SK-N-SH (cell line): Measurements from ENCODE around the gene ZCCHC3. TPM values are rescaled to one million over a fixed set of nuclear protein-coding genes. Genes with fewer than 3 reads are reported as not detected.

Experiments
- CTCF ChIA-PET: fragments of 300-600, 350-600 bp; formaldehyde crosslinking; extraction: SDS; loops from one replicate; lab custom pipeline; 2021; lab: Yijun Ruan, JAX
- POLR2A ChIA-PET: fragments of 350-600 bp; sonication (Branson Sonifier 250); formaldehyde crosslinking; extraction: SDS; loops from one replicate; lab custom pipeline; 2020; ENCODE audit warnings: antibody characterized with exemption, inconsistent platforms; lab: Yijun Ruan, JAX
- DNase-seq: peaks from one replicate; pipeline ENCODE4 v3.0.0; 2012
- H2AFZ ChIP-seq: fragments of 200-600 bp; sonication (generic); 2 replicates; pipeline ENCODE4 v1.8.1; 2016; ENCODE audit warnings: antibody characterized with exemption, mild to moderate bottlenecking, low read depth
- H3F3A ChIP-seq: fragments of 200-600 bp; sonication (generic); replicated peaks from 2 replicates; pipeline ENCODE3; 2016; ENCODE audit warnings: antibody characterized with exemption, mild to moderate bottlenecking; ENCODE audit not compliant: insufficient read depth
- H3K27ac ChIP-seq, 2 experiments: fragments of 200-500 bp in 1 of 2; fragments of 200-600 bp in 1 of 2; sonication (Bioruptor generic) in 1 of 2; sonication (generic), shearing (Covaris generic) in 1 of 2; 2 replicates each; pipeline versions ENCODE4 v1.5.1 to v1.6.1; 2014 to 2016; ENCODE audit warnings: low read depth in 2 of 2, inconsistent platforms in 1 of 2, low read length in 1 of 2, mild to moderate bottlenecking in 1 of 2, mixed read lengths in 1 of 2
- H3K27me3 ChIP-seq: fragments of 200-600 bp; sonication (generic), shearing (Covaris generic); 2 replicates; pipeline ENCODE4 v1.6.1; 2016; ENCODE audit warnings: mixed run types; ENCODE audit not compliant: insufficient read depth
- H3K36me3 ChIP-seq, 2 experiments: fragments of 200-500 bp in 1 of 2; fragments of 200-600 bp in 1 of 2; sonication (Bioruptor generic) in 1 of 2; sonication (generic) in 1 of 2; replicated peaks in 1 of 2; 2 replicates each; pipeline versions ENCODE3 to v1.5.1; 2014 to 2016; ENCODE audit warnings: low read length in 1 of 2, mild to moderate bottlenecking in 1 of 2; ENCODE audit not compliant: insufficient read depth in 2 of 2, control insufficient read depth in 1 of 2
- H3K4me1 ChIP-seq, 2 experiments: fragments of 200-500 bp in 1 of 2; fragments of 200-600 bp in 1 of 2; sonication (Bioruptor generic) in 1 of 2; sonication (generic), shearing (Covaris generic) in 1 of 2; 2 replicates each; pipeline versions ENCODE4 v1.5.1 to v1.6.1; 2014 to 2016; ENCODE audit warnings: low read depth in 1 of 2, low read length in 1 of 2, mixed run types in 1 of 2; ENCODE audit not compliant: insufficient read depth in 2 of 2, control insufficient read depth in 1 of 2
- H3K4me2 ChIP-seq: fragments of 200-600 bp; sonication (generic), shearing (Covaris generic); 2 replicates; pipeline ENCODE4 v1.6.1; 2017; ENCODE audit warnings: mixed run types
- H3K4me3 ChIP-seq, 2 experiments: fragments of 200-500 bp in 1 of 2; fragments of 200-600 bp in 1 of 2; sonication (Bioruptor generic) in 1 of 2; sonication (generic), shearing (Covaris generic) in 1 of 2; 2 replicates each; pipeline versions ENCODE4 v1.5.1 to v1.8.1; 2014 to 2016; ENCODE audit warnings: low read depth in 2 of 2, inconsistent platforms in 1 of 2, low read length in 1 of 2, mild to moderate bottlenecking in 1 of 2, mixed read lengths in 1 of 2, moderate library complexity in 1 of 2
- H3K79me2 ChIP-seq: fragments of 200-600 bp; sonication (generic); 2 replicates; pipeline ENCODE4 v1.8.1; 2017; ENCODE audit warnings: mild to moderate bottlenecking; ENCODE audit not compliant: insufficient read depth
- H3K9ac ChIP-seq: fragments of 200-600 bp; sonication (generic); 2 replicates; pipeline ENCODE4 v1.6.1; 2017; ENCODE audit warnings: mixed run types
- H3K9me2 ChIP-seq: fragments of 200-600 bp; sonication (generic); 2 replicates; pipeline ENCODE4 v1.6.1; 2017; ENCODE audit warnings: mixed run types
- H3K9me3 ChIP-seq: fragments of 200-600 bp; sonication (generic); 2 replicates; pipeline ENCODE4 v1.6.1; 2017; ENCODE audit warnings: mixed run types, mild to moderate bottlenecking, moderate library complexity
- H4K20me1 ChIP-seq: fragments of 200-600 bp; sonication (generic); 2 replicates; pipeline ENCODE4 v1.6.1; 2017; ENCODE audit warnings: mild to moderate bottlenecking, mixed run types; ENCODE audit not compliant: insufficient read depth
- CHD2 ChIP-seq: fragments of 150-350 bp; IDR thresholded peaks from 2 replicates; pipeline ENCODE4 v1.6.1; 2018; ENCODE audit warnings: low read length; ENCODE audit not compliant: partially characterized antibody
- EP300 ChIP-seq, 2 experiments: IDR thresholded peaks; 2 replicates each; pipeline versions ENCODE4 v1.4.0 to v1.6.1; 2012; ENCODE audit warnings: borderline replicate concordance in 1 of 2, low read depth in 1 of 2, low read length in 1 of 2
- EZH2phosphoT487 ChIP-seq: fragments of 200-600 bp; sonication (generic); IDR thresholded peaks from 2 replicates; pipeline ENCODE4 v1.6.1; 2017; ENCODE audit warnings: low read depth, mixed run types, mild to moderate bottlenecking, antibody characterized with exemption, moderate library complexity, borderline replicate concordance
- FOSL2 ChIP-seq: IDR thresholded peaks from 2 replicates; pipeline ENCODE4 v1.4.0; 2012; ENCODE audit warnings: low read depth, mild to moderate bottlenecking, moderate library complexity, borderline replicate concordance
- FOXJ3 ChIP-seq: sonication (generic); formaldehyde crosslinking; IDR thresholded peaks from 2 replicates; pipeline ENCODE4 v1.5.1; 2020; ENCODE audit warnings: mild to moderate bottlenecking, missing genetic modification reagents
- FOXM1 ChIP-seq: IDR thresholded peaks from 2 replicates; pipeline ENCODE4 v1.4.0; 2012; ENCODE audit warnings: low read depth, mild to moderate bottlenecking
- GATA2 ChIP-seq: sonication (generic); formaldehyde crosslinking; IDR thresholded peaks from 2 replicates; pipeline ENCODE4 v1.5.0; 2020; ENCODE audit warnings: mild to moderate bottlenecking, missing genetic modification reagents
- JUND ChIP-seq: IDR thresholded peaks from 2 replicates; pipeline ENCODE4 v1.4.0; 2012
- MEF2A ChIP-seq: IDR thresholded peaks from 2 replicates; pipeline ENCODE4 v1.4.0; 2012; ENCODE audit warnings: low read depth, borderline replicate concordance
- NFIC ChIP-seq: IDR thresholded peaks from 2 replicates; pipeline ENCODE4 v1.4.0; 2012; ENCODE audit warnings: borderline replicate concordance
- NRF1 ChIP-seq: IDR thresholded peaks from 2 replicates; pipeline ENCODE4 v1.6.1; 2012; ENCODE audit warnings: low read depth, mild to moderate bottlenecking, low read length
- POLR2AphosphoS5 ChIP-seq: IDR thresholded peaks from 2 replicates; pipeline ENCODE4 v1.6.1; 2012; ENCODE audit warnings: low read depth, low read length
- RAD21 ChIP-seq: IDR thresholded peaks from 2 replicates; pipeline ENCODE4 v1.6.1; 2012; ENCODE audit warnings: mild to moderate bottlenecking, low read length
- RCOR1 ChIP-seq: fragments of 150-350 bp; IDR thresholded peaks from 2 replicates; pipeline ENCODE4 v1.6.1; 2017; ENCODE audit warnings: antibody characterized with exemption, low read length
- SIN3A ChIP-seq: IDR thresholded peaks from 2 replicates; pipeline ENCODE4 v1.6.1; 2012; ENCODE audit warnings: low read depth, mild to moderate bottlenecking, low read length, moderate library complexity, borderline replicate concordance
- SMC3 ChIP-seq: IDR thresholded peaks from 2 replicates; pipeline ENCODE4 v1.6.1; 2012; ENCODE audit warnings: low read depth, low read length, improper control_type of control experiment
- TCF12 ChIP-seq: IDR thresholded peaks from 2 replicates; pipeline ENCODE4 v1.4.0; 2012
- TEAD4 ChIP-seq: IDR thresholded peaks from 2 replicates; pipeline ENCODE4 v1.4.0; 2012; ENCODE audit warnings: mild to moderate bottlenecking, borderline replicate concordance; ENCODE audit not compliant: insufficient read depth
- YY1 ChIP-seq: IDR thresholded peaks from 2 replicates; pipeline ENCODE4 v1.4.0; 2012; ENCODE audit warnings: low read depth, mild to moderate bottlenecking
- WGBS: methylation state at CpG from one replicate; pipeline ENCODE4 v1.1.6; 2017; ENCODE audit warnings: low lambda C conversion rate; 5-methylcytosine and 5-hydroxymethylcytosine counted together
- polyA plus RNA-seq, 3 experiments: library from polyadenylated mRNA; depleted of rRNA; stranded (reverse); fragments of >200 nt; gene quantifications; 2 replicates each; pipeline ENCODE4 v1.2.3, GENCODE V29; 2012
- TF ChIP-seq, protein P1 (sequence below): fragments of 200-600 bp; sonication (generic); IDR thresholded peaks from 2 replicates; pipeline ENCODE4 v1.6.1; 2017; ENCODE audit warnings: antibody characterized with exemption, mild to moderate bottlenecking, moderate library complexity
- TF ChIP-seq, protein P2 (sequence below): IDR thresholded peaks from 2 replicates; pipeline ENCODE4 v1.4.0; 2012; ENCODE audit warnings: low read depth, borderline replicate concordance
- TF ChIP-seq, protein P3 (sequence below): IDR thresholded peaks from 2 replicates; pipeline ENCODE4; 2012
- TF ChIP-seq, protein P4 (sequence below): fragments of 150-350 bp; IDR thresholded peaks from 2 replicates; pipeline ENCODE4 v1.6.1; 2017; ENCODE audit warnings: antibody characterized with exemption, low read length, low read depth, borderline replicate concordance
- TF ChIP-seq, protein P5 (sequence below): fragments of 150-350 bp; IDR thresholded peaks from 2 replicates; pipeline ENCODE4 v1.6.1; 2016; ENCODE audit warnings: mild to moderate bottlenecking, low read depth, low read length

The ZCCHC3 gene
- polyA plus RNA-seq, 1 of the 3 experiments (the other 2 are of a cell fraction) = 9.5 TPM

DNA sequence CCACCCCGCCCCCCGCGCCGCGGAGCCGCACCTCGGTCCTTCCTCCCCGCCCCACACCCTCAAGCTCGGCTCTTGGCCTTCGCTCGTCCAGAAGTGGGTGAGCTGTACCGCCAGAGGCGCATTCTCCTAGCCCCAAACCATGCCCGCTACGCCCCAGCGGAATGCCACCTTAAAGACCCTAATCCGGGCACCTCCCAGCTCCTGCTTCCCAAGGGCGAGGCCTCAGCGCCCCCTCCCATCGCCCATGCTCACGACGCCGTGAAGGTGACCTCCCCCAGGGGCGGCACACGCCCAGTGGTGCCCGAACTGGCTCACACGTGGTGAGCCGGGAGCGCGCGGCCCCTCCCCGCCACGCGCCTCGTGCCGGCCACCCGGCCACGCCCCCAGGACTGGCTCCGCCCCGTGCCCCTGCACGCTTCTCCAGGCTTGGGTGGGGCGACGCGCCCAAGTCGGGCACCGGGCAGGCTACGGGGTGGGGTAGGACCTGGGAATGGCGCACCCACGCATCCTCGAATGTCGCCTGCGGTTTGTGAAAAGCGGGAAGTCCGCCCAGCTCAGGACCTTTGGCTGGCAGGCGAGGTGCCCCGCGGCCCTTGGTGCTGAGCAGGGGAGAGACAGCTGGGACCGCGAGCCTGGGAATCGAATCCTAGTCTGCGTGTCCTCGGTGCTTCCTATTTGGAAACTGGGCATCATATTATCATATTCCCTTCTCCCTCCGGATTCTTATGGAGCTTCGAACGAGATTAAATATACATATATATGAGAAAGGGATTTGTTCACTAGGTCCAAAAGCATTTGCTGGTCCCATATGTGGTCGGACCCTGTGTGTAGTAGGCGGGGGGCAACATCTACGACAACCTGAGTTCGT is 27.0 kb downstream of the ZCCHC3 start:
- ChIA-PET POLR2A (interaction anchor here (1.3 to 3.7 kb wide), 5 partner anchors 12 to 56 kb away, joined by 4 to 36 read pairs (median 23); partner anchors contain the start of genes NRSN2, TRIB3 and ZCCHC3), CTCF (interaction anchor here (0.9 to 4.3 kb wide), 10 partner anchors 13 to 238 kb away, joined by 3 to 21 read pairs (median 4); partner anchors contain the start of genes TRIB3 and ZCCHC3)
- H3K4me3 ChIP-seq = peak overlapping the region; percentile 93 to 96
- WGBS = under 1% methylated on average over 34 of the region's 69 CpGs
- peak; percentile 91 for DNase-seq
- H3K36me3 ChIP-seq = peaks cover 9 to 18% of the 10 kb centered on the region in 2 experiments
- H2AFZ ChIP-seq = peak overlapping the region; percentile 93
- peaks cover 19 to 20% of the 10 kb centered on the region in 2 experiments; a peak in 2 of 4 replicates for H3K4me1 ChIP-seq
- peaks cover 35% of the 10 kb centered on the region for H3K79me2 ChIP-seq
- H4K20me1 ChIP-seq = peaks cover 22% of the 10 kb centered on the region
- H3K27me3 ChIP-seq = no peaks in the 10 kb centered on the region
- peak overlapping the region; percentile 99 for H3K4me2 ChIP-seq
- H3K27ac ChIP-seq = peak overlapping the region; percentile 95 to 97
- peak overlapping the region; percentile 92 for H3K9ac ChIP-seq
- H3F3A ChIP-seq = peaks cover 27% of the 10 kb centered on the region
- no peaks in the 10 kb centered on the region for H3K9me3 ChIP-seq
- no peaks in the 10 kb centered on the region for H3K9me2 ChIP-seq
- no peak for TF ChIP-seq MEF2A
- 0 out of 2 replicates have a peak, but pooled peaks have one; percentile 26 for TF ChIP-seq NRF1
- TF ChIP-seq EZH2phosphoT487 = no peak
- TF ChIP-seq TCF12 = 0 out of 2 replicates have a peak, but pooled peaks have one; percentile 18
- TF ChIP-seq SMC3 = no peak
- TF ChIP-seq, protein P1, sequence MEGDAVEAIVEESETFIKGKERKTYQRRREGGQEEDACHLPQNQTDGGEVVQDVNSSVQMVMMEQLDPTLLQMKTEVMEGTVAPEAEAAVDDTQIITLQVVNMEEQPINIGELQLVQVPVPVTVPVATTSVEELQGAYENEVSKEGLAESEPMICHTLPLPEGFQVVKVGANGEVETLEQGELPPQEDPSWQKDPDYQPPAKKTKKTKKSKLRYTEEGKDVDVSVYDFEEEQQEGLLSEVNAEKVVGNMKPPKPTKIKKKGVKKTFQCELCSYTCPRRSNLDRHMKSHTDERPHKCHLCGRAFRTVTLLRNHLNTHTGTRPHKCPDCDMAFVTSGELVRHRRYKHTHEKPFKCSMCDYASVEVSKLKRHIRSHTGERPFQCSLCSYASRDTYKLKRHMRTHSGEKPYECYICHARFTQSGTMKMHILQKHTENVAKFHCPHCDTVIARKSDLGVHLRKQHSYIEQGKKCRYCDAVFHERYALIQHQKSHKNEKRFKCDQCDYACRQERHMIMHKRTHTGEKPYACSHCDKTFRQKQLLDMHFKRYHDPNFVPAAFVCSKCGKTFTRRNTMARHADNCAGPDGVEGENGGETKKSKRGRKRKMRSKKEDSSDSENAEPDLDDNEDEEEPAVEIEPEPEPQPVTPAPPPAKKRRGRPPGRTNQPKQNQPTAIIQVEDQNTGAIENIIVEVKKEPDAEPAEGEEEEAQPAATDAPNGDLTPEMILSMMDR = peak; percentile 46
- TF ChIP-seq, protein P2, sequence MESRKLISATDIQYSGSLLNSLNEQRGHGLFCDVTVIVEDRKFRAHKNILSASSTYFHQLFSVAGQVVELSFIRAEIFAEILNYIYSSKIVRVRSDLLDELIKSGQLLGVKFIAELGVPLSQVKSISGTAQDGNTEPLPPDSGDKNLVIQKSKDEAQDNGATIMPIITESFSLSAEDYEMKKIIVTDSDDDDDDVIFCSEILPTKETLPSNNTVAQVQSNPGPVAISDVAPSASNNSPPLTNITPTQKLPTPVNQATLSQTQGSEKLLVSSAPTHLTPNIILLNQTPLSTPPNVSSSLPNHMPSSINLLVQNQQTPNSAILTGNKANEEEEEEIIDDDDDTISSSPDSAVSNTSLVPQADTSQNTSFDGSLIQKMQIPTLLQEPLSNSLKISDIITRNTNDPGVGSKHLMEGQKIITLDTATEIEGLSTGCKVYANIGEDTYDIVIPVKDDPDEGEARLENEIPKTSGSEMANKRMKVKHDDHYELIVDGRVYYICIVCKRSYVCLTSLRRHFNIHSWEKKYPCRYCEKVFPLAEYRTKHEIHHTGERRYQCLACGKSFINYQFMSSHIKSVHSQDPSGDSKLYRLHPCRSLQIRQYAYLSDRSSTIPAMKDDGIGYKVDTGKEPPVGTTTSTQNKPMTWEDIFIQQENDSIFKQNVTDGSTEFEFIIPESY = no peak
- no peak for TF ChIP-seq FOXJ3 (CRISPR knock-in tag)
- no peak for TF ChIP-seq CHD2
- TF ChIP-seq, protein P3, sequence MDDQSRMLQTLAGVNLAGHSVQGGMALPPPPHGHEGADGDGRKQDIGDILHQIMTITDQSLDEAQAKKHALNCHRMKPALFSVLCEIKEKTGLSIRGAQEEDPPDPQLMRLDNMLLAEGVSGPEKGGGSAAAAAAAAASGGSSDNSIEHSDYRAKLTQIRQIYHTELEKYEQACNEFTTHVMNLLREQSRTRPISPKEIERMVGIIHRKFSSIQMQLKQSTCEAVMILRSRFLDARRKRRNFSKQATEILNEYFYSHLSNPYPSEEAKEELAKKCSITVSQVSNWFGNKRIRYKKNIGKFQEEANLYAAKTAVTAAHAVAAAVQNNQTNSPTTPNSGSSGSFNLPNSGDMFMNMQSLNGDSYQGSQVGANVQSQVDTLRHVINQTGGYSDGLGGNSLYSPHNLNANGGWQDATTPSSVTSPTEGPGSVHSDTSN = 0 out of 2 replicates have a peak, but pooled peaks have one; percentile 27
- no peak for TF ChIP-seq FOSL2
- TF ChIP-seq NFIC = no peak; the same call in 1 of the 2 replicates
- no peak for TF ChIP-seq FOXM1
- peak; percentile 57; the same call in 1 of the 2 replicates for TF ChIP-seq POLR2AphosphoS5
- TF ChIP-seq YY1 = no peak
- TF ChIP-seq, protein P4, sequence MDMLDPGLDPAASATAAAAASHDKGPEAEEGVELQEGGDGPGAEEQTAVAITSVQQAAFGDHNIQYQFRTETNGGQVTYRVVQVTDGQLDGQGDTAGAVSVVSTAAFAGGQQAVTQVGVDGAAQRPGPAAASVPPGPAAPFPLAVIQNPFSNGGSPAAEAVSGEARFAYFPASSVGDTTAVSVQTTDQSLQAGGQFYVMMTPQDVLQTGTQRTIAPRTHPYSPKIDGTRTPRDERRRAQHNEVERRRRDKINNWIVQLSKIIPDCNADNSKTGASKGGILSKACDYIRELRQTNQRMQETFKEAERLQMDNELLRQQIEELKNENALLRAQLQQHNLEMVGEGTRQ = no peak; the same call in 1 of the 2 replicates
- TF ChIP-seq RAD21 = no peak; the same call in 1 of the 2 replicates
- TF ChIP-seq JUND = no peak
- TF ChIP-seq GATA2 (CRISPR knock-in tag) = no peak
- TF ChIP-seq TEAD4 = no peak
- 0 out of 4 replicates have a peak, but pooled peaks of 1 of the 2 experiments have one; percentile 17 for TF ChIP-seq EP300 (IDR thresholded peaks at IDR 0.05; ENCODE audit: borderline replicate concordance in 1 of 2, low read depth in 1 of 2, low read length in 1 of 2)
- 0 out of 2 replicates have a peak, but pooled peaks have one; percentile 12 for TF ChIP-seq RCOR1
- TF ChIP-seq SIN3A = peak; percentile 81; the same call in 1 of the 2 replicates
- TF ChIP-seq, protein P5, sequence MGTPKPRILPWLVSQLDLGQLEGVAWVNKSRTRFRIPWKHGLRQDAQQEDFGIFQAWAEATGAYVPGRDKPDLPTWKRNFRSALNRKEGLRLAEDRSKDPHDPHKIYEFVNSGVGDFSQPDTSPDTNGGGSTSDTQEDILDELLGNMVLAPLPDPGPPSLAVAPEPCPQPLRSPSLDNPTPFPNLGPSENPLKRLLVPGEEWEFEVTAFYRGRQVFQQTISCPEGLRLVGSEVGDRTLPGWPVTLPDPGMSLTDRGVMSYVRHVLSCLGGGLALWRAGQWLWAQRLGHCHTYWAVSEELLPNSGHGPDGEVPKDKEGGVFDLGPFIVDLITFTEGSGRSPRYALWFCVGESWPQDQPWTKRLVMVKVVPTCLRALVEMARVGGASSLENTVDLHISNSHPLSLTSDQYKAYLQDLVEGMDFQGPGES = no peak
